AML-193 (cell line): ENCODE measurements around the gene HSPBP1.

Experiments used
- DNase-seq, 2 experiments: peaks; one replicate each; lab custom pipeline; 2025; lab: John Stamatoyannopoulos, UW

Gene HSPBP1

GRCh38 chr19:55304980-55305379 is 25.1 kb upstream of the HSPBP1 start:
- DNase-seq = no peak

DNA sequence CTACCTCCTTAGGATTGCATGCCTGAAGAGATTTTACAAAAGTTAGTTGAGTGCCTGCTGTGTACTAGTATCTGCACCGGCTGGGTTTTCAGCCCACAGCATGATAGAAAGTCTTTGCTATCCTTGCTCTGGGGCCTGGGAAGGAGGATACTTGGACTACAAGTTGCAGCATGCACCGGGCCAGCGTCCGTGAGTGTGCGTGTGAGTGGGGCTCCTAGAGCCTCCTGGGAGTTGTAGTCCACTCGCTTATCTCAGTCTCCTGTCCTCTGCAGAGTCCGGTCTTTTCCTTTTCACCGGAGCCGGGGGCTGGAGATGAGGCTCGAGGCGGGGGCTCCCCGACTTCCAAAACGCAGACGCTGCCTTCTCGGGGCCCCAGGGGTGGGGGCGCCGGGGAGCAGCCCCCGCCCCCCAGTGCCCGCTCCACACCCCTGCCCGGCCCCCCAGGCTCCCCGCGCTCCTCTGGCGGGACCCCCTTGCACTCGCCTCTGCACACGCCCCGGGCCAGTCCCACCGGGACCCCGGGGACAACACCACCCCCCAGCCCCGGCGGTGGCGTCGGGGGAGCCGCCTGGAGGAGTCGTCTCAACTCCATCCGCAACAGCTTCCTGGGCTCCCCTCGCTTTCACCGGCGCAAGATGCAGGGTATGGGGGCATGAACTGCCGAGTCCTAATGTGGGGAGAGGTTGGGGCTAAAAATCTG is 24.5 kb upstream of the HSPBP1 start:
- peak; percentile 11 to 15 for DNase-seq

DNA sequence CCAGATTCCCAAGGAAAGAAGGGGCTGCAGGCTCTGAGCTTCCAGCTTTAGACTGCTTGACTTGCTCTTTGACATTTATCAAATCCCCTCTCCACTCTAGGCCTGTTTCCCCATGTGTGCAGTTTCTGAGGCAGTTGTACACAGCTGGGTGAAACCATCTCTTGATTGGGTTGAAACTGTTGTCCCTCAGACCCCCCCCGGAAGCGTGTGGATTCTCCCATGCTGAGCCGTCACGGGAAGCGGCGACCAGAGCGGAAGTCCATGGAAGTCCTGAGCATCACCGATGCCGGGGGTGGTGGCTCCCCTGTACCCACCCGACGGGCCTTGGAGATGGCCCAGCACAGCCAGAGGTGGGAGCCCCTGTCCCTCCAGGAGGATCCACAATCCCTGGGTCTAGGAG is 23.6 kb upstream of the HSPBP1 start:
- DNase-seq = no peak

DNA sequence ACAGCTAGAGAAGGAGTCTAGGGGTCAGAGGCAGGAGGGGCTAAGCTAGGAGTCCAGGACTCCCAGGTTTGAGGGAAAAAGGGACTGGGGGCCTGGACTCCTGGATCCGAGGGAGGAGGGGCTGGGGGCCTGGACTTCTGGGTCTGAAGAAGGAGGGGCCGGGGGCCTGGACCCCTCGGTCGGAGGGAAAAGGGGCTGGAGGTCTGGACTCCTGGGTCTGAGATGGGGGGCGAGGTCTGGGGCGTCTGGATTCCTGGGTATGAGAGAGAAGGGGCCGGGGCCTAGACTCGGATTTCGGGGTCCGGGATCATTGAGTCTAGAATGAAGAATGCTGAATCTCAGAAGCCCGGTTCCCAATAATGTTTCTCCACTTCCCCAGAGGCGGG is 22.4 kb upstream of the HSPBP1 start:
- no peak for DNase-seq

DNA sequence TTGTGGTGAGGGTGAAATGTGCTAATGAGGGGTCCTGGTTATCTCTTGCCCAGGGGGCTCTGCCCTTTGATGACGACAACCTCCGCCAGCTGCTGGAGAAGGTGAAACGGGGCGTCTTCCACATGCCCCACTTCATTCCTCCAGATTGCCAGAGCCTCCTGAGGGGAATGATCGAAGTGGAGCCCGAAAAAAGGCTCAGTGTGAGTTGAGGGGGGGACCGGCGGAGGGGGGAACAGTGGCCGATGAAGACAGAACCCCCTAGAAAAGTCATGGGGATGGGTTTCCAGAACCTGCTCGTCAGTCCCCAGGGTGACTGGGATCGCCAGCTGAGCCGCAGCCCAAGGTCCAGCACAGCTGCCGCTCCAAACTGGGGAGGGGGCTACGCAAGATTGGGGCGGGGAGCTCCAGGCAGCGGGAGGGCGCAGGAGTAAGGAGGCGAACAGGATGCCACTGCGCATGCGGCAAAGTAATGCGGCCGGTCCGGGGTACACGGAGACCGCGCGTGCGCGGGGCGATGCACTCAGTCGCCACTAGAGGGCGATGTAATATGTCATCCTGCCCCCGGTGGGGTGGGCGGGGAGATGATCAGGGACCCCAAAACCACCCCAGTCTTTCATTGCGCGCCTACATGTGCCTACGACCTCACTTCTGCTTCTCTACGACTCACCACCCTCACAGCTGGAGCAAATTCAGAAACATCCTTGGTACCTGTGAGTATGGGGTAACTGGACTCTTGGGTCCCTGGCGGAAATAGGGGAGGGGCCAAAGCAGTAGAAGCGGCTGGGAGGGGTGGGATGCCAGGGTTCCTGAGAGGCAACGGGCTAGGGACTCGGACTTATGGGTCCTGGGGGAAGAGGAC is 21.8 kb upstream of the HSPBP1 start:
- peak; percentile 69 to 73 for DNase-seq

DNA sequence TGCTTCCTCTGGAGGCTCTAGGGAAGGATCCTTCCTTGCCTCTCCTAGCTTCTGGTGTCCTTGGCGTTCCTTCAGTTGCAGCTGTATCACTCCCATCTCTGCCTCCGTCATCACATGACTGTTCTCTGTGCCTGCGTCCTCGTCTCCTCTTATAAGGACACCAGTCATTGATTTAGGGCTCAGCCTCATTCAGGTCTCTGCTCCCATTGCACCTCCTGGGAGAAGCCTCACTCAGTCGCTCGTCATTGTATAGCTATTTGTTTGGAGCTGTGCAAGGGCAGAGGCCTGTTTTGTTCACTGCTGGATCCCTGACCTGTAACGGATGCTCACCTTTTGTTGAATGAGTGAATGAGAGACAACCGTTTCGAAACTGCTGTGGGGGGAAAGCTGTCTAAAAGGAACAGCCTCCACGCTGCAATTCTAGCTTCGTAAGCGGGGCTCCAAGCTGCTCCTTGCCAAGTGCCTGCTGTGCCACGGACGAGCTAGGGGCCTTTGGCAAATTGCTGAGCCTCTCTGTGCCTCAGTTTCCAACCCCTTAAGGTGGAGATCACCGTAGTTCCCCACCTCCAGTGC is 21.1 kb upstream of the HSPBP1 start:
- DNase-seq = no peak

DNA sequence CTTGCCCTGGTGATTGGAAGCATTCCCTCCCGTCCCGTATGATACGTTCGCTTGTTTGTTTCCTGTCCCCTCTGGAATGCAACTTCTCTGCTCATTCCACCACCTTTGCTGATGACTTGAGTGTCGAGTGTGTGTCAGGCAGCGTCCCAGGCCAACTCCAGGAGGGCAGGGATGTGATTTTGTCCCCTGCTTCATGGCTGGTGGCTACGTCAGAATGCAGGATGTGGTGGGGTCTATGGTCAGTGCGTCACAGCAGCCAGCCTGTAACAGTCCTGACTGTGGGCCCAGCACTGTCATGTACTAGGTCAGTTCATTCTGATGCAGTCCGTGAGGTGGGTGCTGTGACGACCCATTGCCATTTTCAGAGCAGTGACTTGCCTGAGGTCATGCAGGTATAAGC is 20.1 kb upstream of the HSPBP1 start:
- no peak for DNase-seq

DNA sequence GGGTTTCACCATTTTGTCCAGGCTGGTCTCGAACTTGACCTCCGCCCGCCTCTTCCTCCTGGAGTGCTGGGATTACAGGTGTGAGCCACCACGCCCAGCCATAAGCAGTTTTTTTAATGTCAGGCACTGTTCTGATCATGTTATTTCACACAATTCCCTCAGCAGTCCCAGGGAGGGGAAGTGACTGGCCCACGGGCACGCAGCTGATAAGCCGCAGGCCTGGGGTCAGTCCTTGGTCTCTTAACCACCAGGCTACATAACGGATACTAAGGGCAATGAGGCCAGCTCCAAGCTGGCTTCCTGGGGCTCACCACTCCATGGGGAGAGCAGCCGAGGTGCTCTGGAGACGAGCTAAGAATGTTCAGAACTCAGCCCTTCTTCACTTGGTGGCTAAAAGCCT is 17.4 kb upstream of the HSPBP1 start:
- no peak for DNase-seq

- DNase-seq = no peak
These were observed 9.3 kb upstream of the HSPBP1 start for GRCh38 chr19:55289117-55289796.

DNA sequence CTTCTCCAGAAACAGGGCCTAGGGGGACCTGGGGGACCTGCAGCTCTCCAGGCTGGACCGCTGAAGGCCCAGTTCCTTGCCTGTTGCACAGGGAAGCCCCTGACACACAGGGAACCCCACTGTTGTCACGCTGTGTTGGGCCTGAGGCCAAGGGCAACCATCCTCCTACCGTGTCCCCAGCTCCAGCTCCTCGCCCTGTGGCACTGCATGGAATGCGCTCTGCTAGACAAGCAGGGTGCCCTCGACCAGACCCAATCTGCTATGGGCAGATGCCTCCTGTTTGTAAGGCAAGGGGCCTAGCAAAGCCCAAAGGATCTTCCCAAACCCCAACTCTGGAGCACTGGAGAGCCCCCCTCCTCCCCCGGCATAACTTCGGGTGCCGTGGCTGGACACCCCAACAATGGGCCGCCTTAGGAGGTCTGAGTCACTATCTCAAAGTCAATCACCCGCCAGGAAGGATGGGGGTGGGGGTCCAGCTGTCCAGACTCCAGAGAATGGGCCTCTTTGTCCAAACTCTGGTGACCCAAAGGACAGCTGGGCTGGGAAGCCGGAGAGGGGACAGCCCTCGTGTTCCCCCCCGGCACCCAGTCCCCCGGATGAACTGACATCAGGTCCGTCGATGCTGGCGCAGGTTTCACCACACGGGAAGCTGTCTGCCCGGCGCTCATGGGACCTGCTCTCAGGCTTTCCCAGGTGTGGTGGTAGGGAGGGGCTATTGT is 7.6 kb upstream of the HSPBP1 start:
- DNase-seq = no peak

DNA sequence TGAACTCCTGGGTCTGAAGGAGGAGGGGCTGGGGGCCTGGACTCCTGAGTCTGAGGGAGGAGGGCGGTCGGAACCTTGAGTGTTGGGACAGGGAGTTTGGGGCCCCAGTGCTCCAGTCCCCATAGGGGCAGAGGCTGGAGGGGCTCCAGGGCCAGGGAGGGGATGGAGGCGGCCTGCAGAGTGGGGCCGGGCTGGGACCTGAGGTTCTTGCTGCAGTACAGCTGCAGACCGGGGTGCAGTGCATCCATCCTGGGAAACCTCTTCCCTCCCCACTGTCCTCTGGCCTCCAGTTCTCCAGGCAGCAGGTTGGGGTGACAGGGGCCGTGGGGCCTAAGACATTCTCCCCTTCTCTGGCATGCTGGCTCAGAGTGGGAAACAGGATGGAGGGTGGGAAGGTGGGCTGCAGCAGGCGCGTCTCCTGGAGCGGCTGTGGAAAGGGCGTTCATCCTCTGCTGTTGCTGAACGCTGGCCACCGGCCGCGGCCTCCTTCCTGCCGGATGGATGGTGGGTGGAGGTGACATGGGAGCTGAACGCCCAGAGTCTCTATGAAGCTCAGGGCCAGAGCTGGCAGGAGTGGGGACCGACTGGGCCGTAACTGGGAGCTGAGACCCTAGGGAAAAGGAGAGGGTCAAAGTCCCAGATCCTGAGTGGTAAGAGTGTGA is 5.5 kb upstream of the HSPBP1 start:
- no peak for DNase-seq

DNA sequence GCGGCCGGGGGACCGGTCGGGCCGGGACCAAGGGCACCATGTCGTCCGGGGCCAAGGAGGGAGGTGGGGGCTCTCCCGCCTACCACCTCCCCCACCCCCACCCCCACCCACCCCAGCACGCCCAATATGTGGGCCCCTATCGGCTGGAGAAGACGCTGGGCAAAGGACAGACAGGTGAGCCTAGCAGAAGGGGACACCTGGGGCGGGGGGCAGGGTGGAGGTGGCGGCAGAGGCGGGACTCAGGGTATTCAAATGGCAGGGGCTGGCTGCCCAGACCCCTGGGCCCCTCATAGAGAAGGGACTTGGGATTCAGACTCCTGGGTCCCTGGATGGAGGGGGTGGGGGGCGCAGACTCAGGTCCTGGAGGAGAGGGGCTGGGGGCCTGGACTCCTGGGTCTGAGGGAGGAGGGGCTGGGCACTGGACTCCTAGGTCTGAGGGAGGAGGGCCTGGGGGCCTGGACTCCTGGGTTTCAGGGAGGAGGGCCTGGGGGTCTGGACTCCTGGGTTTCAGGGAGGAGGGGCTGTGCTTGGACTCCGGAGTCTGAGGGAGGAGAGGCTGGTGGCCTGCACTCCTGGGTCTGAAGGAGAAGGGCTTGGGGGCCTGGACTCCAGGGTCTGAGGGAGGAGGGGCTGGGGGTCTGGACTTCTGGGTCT is 4.6 kb upstream of the HSPBP1 start:
- no peak for DNase-seq

DNA sequence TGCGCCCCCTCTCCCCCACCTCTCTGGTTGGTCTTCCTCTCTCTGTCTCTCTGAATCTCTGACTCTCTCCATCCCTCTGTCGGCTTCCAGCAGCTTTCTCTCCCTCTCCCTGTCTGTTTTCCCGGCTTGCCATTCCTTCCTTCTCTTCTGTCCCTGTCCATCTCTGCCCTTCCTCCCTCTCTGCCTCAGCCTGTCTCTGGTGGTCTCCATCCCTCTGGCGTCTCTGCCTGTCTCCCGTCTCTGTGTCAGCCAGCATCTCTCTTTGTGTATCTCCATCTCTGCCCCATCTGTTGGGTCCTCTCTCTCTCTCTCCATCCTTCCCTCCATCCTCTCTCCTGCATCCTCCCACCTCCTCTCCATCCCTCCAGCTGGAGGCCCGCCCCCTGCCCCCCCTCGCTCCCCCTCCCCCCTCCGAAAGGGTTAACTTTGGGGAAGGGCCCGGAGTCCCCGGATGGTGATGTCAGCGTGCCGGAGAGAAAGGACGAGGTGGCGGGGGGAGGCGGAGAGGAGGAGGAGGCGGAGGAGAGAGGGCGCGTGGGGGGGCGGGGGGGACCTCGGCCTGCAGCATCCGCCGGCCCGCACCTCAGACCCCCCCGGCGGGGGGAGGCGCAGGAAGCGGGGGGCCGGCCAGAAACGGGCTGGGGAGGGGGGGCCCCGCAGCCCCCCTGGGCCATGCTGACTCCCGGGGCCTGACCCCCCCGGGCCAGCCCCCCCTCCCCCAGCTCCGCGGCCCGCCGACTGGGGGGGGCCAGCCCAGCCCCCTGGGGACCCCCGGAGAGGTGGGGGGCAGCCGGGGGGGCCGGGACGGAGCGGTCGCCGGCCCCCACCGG is 3.9 kb upstream of the HSPBP1 start, which contains the start of gene BRSK1:
TSS of gene BRSK1 (plus strand) at position 450 of the 830 bp plus-strand sequence. CDS start 446 bp downstream, outside the sequence.
- DNase-seq = no peak

DNA sequence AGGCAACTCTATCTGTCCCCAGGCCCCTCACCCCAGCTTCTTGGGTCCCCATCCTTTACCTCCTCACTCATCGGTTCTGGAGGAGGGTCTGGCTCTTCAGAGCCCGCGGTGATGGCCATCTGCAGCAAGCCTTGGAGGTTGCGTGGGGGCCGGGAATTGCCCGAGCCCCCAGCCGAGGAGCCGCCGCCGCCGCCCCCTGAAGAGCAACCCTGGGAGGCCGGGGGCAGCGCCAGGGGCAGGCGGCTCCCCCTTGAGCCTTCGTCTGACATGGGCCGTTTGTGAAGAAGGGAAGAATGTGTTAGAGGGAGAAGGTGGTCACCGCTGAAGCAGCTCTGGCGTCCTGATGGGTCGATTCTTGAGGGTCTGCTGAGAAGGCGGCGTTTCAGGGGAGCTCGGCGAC is 570 bp downstream of the HSPBP1 start:
- no peak for DNase-seq

DNA sequence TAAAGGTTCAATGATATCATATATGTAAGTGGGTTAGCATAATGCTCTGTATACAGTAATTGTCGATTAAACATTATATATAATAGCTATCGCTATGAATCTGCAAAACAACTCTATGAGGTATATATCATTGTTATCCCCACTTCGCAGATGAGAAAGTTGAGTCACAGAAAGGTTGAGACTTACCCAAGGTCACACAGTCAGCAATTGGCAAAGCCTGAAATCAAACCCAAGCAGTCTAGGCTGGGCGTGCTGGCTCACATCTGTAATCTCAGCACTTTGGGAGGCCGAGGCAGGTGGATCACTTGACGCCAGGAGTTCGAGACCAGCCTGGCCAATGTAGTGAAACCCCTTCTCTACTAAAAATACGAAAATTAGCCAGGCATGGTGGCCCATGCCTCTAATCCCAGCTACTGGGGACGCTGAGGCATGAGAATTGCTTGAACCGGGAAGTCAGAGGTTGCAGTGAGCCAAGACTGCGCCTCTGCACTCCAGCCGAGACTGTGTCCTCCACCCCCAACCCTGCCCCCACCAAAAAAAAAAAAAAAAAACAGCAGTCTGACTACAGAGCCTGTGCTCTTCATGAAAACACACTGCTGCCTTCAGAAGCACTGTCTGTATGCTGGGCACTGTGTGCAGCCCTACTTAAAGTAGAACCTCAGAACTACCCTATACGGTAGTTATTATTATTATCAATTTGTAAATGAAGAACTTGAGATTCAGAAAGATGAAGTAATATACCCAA is 1.3 kb downstream of the HSPBP1 start:
- DNase-seq = no peak

DNA sequence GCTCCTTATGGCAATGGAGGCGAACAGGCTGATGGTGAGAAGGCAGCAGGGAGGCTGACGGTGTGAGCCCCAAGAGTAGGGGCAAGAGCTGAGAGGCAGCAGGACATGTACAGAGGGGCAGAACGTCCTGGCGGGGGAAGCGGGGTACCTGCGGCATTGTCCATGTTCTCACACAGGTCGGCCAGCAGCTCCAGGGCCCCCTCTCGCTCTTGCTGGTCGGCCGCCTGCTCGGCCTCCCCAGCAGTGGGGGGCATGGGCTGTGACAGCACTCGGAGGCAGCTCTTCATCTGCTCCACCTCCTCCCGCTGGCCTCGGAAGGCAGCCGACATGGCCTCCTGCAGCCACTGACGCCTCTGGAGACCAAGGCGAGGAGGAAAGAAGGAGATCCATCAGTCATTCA is 2.4 kb downstream of the HSPBP1 start:
- DNase-seq = no peak

- DNase-seq = no peak
These were observed 3.0 kb downstream of the HSPBP1 start for GRCh38 chr19:55276720-55277430.
